ENCODE measurements around the gene MYRIP.

Gene MYRIP

GRCh38 chr3:39980058-39980457 is 170.6 kb downstream of the MYRIP start:
- no peak for DNase-seq
- in situ Hi-C loops (cut with HindIII; ENCODE audit: low pct_ligation_motif_present, low sequenced_read_pairs): no loop called here
- Histone ChIP-seq H3K36me3 (replicated peaks) (no peaks in the 10 kb centered on the region), H3K4me3 (ENCODE audit: low read depth, low read length) (no peak overlapping the region), H3K27ac (no peak overlapping the region), H3K27me3 (replicated peaks) (no peaks in the 10 kb centered on the region)
- no peak for TF ChIP-seq CTCF (IDR thresholded peaks at IDR 0.05; ENCODE audit: low read depth, low read length, missing control alignments)

GRCh38 chr3:39980781-39981180 is 171.4 kb downstream of the MYRIP start:
- Histone ChIP-seq H3K27me3 (replicated peaks) (no peaks in the 10 kb centered on the region), H3K27ac (no peak overlapping the region), H3K4me3 (ENCODE audit: low read depth, low read length) (no peak overlapping the region), H3K36me3 (replicated peaks) (no peaks in the 10 kb centered on the region)
- TF ChIP-seq CTCF (IDR thresholded peaks at IDR 0.05; ENCODE audit: low read depth, low read length, missing control alignments): no peak
- no peak for DNase-seq
- in situ Hi-C loops (cut with HindIII; ENCODE audit: low pct_ligation_motif_present, low sequenced_read_pairs): no loop called here

GRCh38 chr3:39981547-39982184 is 172.3 kb downstream of the MYRIP start:
- no peak for DNase-seq
- in situ Hi-C loops (cut with HindIII; ENCODE audit: low pct_ligation_motif_present, low sequenced_read_pairs): no loop called here
- Histone ChIP-seq H3K4me3 (ENCODE audit: low read depth, low read length) (no peak overlapping the region), H3K27me3 (replicated peaks) (no peaks in the 10 kb centered on the region), H3K27ac (no peak overlapping the region), H3K36me3 (replicated peaks) (no peaks in the 10 kb centered on the region)
- TF ChIP-seq CTCF (IDR thresholded peaks at IDR 0.05; ENCODE audit: low read depth, low read length, missing control alignments): no peak

GRCh38 chr3:39982665-39983357 is 173.4 kb downstream of the MYRIP start:
- Histone ChIP-seq H3K36me3 (replicated peaks) (no peaks in the 10 kb centered on the region), H3K27ac (no peak overlapping the region), H3K27me3 (replicated peaks) (no peaks in the 10 kb centered on the region), H3K4me3 (ENCODE audit: low read depth, low read length) (no peak overlapping the region)
- in situ Hi-C loops (cut with HindIII; ENCODE audit: low pct_ligation_motif_present, low sequenced_read_pairs): no loop called here
- no peak for DNase-seq
- TF ChIP-seq CTCF (IDR thresholded peaks at IDR 0.05; ENCODE audit: low read depth, low read length, missing control alignments): no peak

- H3K27ac ChIP-seq: no peak overlapping the region
- no peak for TF ChIP-seq CTCF (IDR thresholded peaks at IDR 0.05; ENCODE audit: low read depth, low read length, missing control alignments)
- no peaks in the 10 kb centered on the region for H3K27me3 ChIP-seq (replicated peaks)
- in situ Hi-C loops (cut with HindIII; ENCODE audit: low pct_ligation_motif_present, low sequenced_read_pairs): no loop called here
- H3K4me3 ChIP-seq (ENCODE audit: low read depth, low read length): no peak overlapping the region
- DNase-seq: no peak
- H3K36me3 ChIP-seq (replicated peaks): no peaks in the 10 kb centered on the region
Measured at GRCh38 chr3:39989746-39990145, 180.3 kb downstream of the MYRIP start.

Measured in brain microvascular endothelial cell (primary cell).